HL-60 (cell line): ENCODE data around the gene CFAP45.

ENCODE experiments used
- POLR2AphosphoS5 ChIP-seq: IDR thresholded peaks from 2 replicates; pipeline ENCODE4 v1.6.1; 2012; ENCODE audit warnings: low read depth
- TF ChIP-seq, protein P1 (sequence below): IDR thresholded peaks from one replicate; pipeline ENCODE4 v1.5.1; 2011; ENCODE audit warnings: low read length, control low read depth, inconsistent platforms; ENCODE audit not compliant: insufficient read depth

DNA sequence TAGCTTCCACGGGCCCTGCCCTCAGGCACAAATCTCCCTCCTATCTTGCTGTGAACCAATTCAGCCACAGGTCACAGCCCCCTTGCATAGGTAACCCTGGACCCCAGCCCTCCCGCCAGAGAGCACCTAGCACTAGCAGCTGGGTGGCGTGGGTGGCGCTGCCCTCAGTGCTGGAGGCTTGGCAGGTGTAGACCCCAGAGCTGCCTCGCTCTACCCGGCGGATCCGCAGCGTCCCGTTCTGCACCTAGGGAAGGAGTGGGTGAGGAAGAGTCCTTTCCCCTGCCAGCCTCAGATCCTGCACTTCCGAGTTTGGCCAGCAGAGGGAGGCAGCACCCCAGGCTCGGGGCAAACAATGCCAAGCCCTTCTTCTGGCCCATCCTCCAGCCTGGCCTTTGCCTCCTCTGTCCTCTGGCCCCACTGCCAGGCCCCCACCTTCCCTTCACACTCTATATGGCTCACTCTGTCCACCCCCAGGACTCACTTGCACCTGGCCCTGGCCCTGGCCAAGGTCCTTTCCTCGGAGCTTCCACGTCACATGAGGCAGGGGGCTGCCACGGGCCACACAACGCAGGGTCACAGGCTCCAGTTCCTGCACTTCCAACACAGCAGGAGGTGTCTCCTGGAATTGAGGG, 36.4 kb upstream of the CFAP45 start:
- TF ChIP-seq, protein P1, sequence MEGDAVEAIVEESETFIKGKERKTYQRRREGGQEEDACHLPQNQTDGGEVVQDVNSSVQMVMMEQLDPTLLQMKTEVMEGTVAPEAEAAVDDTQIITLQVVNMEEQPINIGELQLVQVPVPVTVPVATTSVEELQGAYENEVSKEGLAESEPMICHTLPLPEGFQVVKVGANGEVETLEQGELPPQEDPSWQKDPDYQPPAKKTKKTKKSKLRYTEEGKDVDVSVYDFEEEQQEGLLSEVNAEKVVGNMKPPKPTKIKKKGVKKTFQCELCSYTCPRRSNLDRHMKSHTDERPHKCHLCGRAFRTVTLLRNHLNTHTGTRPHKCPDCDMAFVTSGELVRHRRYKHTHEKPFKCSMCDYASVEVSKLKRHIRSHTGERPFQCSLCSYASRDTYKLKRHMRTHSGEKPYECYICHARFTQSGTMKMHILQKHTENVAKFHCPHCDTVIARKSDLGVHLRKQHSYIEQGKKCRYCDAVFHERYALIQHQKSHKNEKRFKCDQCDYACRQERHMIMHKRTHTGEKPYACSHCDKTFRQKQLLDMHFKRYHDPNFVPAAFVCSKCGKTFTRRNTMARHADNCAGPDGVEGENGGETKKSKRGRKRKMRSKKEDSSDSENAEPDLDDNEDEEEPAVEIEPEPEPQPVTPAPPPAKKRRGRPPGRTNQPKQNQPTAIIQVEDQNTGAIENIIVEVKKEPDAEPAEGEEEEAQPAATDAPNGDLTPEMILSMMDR: peak; percentile 99
- TF ChIP-seq POLR2AphosphoS5: no peak
